HG02610 (cell line): Measurements from ENCODE around the gene PCDHGA12.
"Not testable (repeated sequence)": the region's sequence is repeated elsewhere in the genome, so short reads cannot be mapped to it uniquely, and the experiment has no call there.

ENCODE experiments used
- ATAC-seq: cut with Tn5 transposase; IDR thresholded peaks from one replicate; pipeline ENCODE4 v1.9.1; 2021; ENCODE audit warnings: mild to moderate bottlenecking, moderate library complexity; ENCODE audit not compliant: unreplicated experiment

The PCDHGA12 gene

GRCh38 chr5:141430332-141431113 lies at the start of gene PCDHGA12:
Gene PCDHGA12, plus strand, starts transcription at chr5:141430507. Its CDS starts 253 bp downstream, at chr5:141430760.
- no peak for ATAC-seq

- ATAC-seq, result no peak
Measured at GRCh38 chr5:141382469-141383294, 47.6 kb upstream of the PCDHGA12 start, which contains the start of gene PCDHGA7. Gene PCDHGA7, plus strand, starts transcription at chr5:141382742. Its CDS starts 158 bp downstream, at chr5:141382900.

DNA sequence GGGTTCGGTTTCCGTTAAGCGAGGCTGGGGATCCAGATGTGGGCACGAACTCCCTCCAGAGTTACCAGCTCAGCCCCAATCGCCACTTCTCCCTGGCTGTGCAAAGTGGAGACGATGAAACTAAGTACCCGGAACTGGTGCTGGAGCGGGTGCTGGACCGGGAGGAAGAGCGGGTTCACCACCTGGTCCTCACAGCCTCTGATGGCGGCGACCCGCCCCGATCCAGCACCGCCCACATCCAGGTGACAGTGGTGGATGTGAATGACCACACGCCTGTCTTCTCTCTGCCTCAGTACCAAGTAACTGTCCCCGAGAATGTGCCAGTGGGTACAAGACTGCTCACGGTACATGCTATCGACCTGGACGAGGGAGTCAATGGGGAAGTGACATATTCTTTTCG lies 47.0 kb upstream of the PCDHGA12 start:
- ATAC-seq, result no peak

GRCh38 chr5:141384471-141385267 lies 45.6 kb upstream of the PCDHGA12 start:
- no peak for ATAC-seq

- ATAC-seq, result not testable (repeated sequence)
Measured at GRCh38 chr5:141387557-141388311, 42.6 kb upstream of the PCDHGA12 start, which contains the start of gene PCDHGB4. Gene PCDHGB4, plus strand, starts transcription at chr5:141387698. Its CDS starts 187 bp downstream, at chr5:141387885.

DNA sequence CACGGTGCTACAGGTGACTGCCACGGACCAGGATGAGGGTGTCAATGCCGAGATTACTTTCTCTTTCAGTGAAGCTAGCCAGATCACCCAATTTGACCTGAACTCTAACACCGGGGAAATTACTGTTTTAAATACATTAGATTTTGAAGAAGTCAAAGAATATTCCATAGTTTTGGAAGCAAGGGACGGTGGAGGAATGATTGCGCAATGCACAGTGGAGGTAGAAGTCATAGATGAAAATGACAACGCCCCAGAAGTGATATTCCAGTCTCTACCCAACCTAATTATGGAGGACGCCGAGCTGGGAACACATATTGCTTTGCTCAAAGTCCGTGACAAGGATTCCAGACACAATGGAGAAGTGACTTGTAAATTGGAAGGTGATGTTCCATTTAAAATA lies 41.6 kb upstream of the PCDHGA12 start:
- ATAC-seq, result no peak

DNA sequence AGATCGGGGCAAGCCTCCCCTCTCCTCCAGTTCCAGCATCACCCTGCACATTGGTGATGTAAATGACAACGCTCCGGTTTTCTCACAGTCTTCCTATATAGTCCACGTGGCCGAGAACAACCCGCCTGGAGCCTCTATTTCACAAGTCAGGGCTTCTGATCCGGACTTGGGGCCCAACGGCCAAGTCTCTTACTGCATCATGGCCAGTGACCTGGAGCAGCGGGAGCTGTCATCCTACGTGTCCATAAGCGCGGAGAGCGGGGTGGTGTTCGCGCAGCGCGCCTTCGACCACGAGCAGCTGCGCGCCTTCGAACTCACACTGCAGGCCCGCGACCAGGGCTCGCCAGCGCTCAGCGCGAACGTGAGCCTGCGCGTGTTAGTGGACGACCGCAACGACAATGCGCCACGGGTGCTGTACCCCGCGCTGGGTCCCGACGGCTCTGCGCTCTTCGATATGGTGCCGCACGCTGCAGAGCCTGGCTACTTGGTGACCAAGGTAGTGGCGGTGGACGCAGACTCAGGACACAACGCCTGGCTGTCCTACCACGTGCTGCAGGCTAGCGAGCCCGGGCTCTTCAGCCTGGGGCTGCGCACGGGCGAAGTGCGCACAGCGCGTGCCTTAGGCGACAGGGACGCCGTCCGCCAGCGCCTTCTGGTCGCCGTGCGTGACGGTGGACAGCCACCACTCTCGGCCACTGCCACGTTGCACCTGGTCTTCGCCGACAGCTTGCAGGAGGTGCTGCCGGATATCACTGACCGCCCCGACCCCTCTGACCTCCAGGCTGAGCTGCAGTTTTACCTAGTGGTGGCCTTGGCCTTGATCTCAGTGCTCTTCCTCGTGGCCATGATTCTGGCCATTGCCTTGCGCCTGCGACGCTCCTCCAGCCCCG lies 40.9 kb upstream of the PCDHGA12 start:
- no peak for ATAC-seq

GRCh38 chr5:141392429-141393198 lies 37.7 kb upstream of the PCDHGA12 start, which contains the start of gene PCDHGA8:
Gene PCDHGA8, plus strand, starts transcription at chr5:141392633. Its CDS starts 181 bp downstream, at chr5:141392814.
- no peak for ATAC-seq

DNA sequence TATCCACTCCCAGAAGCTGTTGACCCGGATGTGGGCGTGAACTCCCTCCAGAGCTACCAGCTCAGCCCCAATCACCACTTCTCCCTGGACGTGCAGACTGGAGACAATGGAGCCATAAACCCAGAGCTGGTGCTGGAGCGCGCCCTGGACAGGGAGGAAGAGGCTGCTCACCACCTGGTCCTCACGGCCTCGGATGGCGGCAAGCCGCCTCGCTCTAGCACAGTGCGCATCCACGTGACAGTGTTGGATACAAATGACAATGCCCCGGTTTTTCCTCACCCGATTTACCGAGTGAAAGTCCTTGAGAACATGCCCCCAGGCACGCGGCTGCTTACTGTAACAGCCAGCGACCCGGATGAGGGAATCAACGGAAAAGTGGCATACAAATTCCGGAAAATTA lies 37.0 kb upstream of the PCDHGA12 start:
- no peak for ATAC-seq

DNA sequence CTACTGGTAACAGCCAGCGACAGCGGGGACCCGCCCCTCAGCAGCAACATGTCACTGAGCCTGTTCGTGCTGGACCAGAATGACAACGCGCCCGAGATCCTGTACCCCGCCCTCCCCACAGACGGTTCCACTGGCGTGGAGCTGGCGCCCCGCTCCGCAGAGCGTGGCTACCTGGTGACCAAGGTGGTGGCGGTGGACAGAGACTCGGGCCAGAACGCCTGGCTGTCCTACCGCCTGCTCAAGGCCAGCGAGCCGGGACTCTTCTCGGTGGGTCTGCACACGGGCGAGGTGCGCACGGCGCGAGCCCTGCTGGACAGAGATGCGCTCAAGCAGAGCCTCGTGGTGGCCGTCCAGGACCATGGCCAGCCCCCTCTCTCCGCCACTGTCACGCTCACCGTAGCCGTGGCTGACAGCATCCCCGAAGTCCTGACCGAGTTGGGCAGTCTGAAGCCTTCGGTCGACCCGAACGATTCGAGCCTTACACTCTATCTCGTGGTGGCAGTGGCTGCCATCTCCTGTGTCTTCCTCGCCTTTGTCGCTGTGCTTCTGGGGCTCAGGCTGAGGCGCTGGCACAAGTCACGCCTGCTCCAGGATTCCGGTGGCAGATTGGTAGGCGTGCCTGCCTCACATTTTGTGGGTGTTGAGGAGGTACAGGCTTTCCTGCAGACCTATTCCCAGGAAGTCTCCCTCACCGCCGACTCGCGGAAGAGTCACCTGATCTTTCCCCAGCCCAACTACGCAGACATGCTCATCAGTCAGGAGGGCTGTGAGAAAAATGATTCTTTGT lies 35.7 kb upstream of the PCDHGA12 start:
- ATAC-seq, result not testable (repeated sequence)

DNA sequence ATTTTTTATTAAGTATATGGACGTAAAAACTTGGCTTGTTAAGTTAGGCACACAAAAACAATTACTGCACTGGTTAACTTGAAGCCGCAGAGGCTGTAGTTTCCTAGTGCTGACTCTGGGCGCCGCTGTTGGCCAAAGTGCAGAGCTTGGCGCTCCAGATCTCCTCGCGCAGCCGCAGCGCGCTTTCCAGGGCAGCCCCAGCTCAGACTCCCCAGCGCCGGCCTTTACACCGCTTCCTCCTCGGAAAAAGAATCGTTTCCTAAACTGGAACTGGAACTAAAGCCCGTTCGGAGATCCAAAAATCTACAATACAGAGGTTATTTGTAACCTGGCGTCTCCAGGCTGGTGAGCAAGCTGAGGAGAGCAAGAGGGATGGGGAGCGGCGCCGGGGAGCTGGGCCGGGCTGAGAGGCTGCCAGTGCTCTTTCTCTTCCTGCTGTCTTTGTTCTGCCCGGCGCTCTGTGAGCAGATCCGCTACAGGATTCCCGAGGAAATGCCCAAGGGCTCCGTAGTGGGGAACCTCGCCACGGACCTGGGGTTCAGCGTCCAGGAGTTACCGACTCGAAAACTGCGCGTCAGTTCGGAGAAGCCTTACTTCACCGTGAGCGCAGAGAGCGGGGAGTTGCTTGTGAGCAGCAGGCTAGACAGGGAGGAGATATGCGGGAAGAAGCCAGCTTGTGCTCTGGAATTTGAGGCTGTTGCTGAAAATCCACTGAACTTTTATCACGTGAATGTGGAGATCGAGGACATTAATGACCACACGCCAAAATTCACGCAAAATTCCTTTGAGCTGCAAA lies 32.4 kb upstream of the PCDHGA12 start, which contains the start of gene PCDHGB5:
TSS of gene PCDHGB5 (plus strand) at position 192 of the 796 bp plus-strand sequence. CDS start at position 373, 181 bp downstream.
- ATAC-seq, result peak; percentile 95

DNA sequence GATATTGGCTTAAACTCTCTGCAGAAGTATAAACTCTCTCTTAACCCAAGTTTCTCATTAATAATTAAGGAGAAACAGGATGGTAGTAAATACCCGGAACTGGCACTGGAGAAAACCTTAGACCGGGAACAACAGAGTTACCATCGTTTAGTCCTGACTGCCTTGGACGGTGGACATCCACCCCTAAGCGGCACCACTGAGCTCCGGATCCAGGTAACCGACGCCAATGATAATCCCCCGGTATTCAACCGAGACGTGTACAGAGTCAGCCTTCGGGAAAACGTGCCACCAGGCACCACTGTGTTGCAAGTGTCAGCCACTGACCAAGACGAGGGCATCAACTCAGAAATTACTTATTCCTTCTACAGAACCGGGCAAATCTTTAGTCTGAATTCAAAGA lies 31.7 kb upstream of the PCDHGA12 start:
- no peak for ATAC-seq

DNA sequence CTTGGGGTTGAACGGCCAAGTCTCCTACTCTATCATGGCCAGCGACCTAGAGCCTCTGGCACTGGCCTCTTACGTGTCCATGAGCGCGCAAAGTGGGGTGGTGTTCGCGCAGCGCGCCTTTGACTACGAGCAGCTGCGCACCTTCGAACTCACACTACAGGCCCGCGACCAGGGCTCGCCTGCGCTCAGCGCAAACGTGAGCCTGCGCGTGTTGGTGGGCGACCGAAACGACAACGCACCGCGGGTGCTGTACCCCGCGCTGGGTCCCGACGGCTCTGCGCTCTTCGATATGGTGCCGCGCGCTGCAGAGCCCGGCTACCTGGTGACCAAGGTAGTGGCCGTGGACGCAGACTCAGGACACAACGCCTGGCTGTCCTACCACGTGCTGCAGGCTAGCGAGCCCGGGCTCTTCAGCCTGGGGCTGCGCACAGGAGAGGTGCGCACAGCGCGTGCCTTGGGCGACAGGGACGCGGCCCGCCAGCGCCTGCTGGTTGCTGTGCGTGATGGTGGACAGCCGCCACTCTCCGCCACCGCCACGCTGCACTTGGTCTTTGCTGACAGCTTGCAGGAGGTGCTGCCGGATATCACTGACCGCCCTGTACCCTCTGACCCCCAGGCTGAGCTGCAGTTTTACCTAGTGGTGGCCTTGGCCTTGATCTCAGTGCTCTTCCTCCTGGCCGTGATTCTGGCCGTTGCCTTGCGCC lies 30.6 kb upstream of the PCDHGA12 start:
- no peak for ATAC-seq

DNA sequence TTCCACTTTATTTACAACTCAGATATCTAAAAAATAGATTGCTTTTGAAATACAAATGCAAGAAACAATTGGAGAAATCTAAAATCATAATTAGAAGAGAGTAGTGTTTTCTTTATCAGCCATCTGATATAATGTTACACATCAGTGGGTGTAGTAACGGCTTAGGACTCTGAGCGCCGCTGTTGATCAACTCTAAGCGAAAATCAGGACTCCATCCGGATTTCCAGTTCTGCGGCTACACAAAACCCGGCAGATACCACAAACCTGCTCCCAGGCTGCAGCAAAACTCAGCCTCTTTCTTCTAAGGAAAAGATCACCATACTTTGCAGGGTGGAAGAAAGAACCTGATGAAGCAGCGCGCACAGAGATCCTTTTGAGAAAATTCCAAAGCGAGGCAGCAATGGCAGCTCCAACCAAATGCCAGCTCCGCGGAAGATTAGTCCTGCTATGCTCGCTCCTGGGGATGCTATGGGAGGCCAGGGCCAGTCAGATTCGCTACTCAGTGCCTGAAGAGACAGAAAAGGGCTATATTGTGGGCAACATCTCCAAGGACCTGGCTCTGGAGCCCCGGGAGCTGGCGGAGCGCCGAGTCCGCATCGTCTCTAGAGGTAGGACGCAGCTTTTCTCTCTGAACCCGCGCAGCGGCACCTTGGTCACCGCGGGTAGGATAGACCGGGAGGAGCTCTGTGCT lies 27.6 kb upstream of the PCDHGA12 start, which contains the start of gene PCDHGA9:
TSS of gene PCDHGA9 (plus strand) at position 226 of the 691 bp plus-strand sequence. CDS start at position 401, 175 bp downstream.
- ATAC-seq, result no peak

DNA sequence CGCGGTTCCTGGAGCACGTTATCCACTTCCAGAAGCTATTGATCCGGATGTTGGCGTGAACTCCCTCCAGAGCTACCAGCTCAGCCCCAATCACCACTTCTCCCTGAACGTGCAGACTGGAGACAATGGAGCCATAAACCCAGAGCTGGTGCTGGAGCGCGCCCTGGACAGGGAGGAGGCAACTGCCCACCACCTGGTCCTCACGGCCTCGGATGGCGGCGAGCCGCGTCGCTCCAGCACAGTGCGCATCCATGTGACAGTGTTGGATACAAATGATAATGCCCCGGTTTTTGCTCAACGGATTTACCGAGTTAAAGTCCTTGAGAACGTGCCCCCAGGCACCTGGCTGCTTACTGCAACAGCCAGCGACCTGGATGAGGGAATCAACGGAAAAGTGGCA lies 26.9 kb upstream of the PCDHGA12 start:
- no peak for ATAC-seq
